H9 (cell line): Measurements from ENCODE around the gene PIAS3. TPM values are rescaled to one million over a fixed set of nuclear protein-coding genes. Genes with fewer than 3 reads are reported as not detected.

Experiments used
- DNase-seq: peaks from one replicate; pipeline ENCODE4 v3.0.0-alpha.2; 2017
- H2AFZ ChIP-seq: one replicate; pipeline ENCODE4 v1.6.1; 2013; ENCODE audit warnings: mild to moderate bottlenecking, low read length, control low read depth, moderate library complexity
- H2AK5ac ChIP-seq: 2 replicates; pipeline ENCODE4 v1.6.1; 2013; ENCODE audit warnings: low read length, control low read depth, mixed read lengths; ENCODE audit not compliant: insufficient read length
- H2BK120ac ChIP-seq: one replicate; pipeline ENCODE4 v1.6.1; 2013; ENCODE audit warnings: low read depth, mild to moderate bottlenecking, low read length, control low read depth, inconsistent platforms; ENCODE audit not compliant: poor library complexity, severe bottlenecking
- H2BK12ac ChIP-seq: 2 replicates; pipeline ENCODE4 v1.6.1; 2013; ENCODE audit warnings: low read length, control low read depth, mixed read lengths, low read depth; ENCODE audit not compliant: insufficient read length
- H2BK15ac ChIP-seq: 2 replicates; pipeline ENCODE4 v1.6.1; 2013; ENCODE audit warnings: low read depth, low read length, control low read depth
- H2BK20ac ChIP-seq: one replicate; pipeline ENCODE4 v1.6.1; 2013; ENCODE audit warnings: low read depth, mild to moderate bottlenecking, low read length, control low read depth, inconsistent platforms; ENCODE audit not compliant: poor library complexity, severe bottlenecking
- H2BK5ac ChIP-seq: 2 replicates; pipeline ENCODE4 v1.6.1; 2013; ENCODE audit warnings: low read length, control low read depth, mixed read lengths; ENCODE audit not compliant: insufficient read length
- H3K14ac ChIP-seq: 2 replicates; pipeline ENCODE4 v1.6.1; 2013; ENCODE audit warnings: low read length, control low read depth; ENCODE audit not compliant: insufficient read depth
- H3K18ac ChIP-seq: 2 replicates; pipeline ENCODE4 v1.6.1; 2013; ENCODE audit warnings: low read depth, mild to moderate bottlenecking, mixed read lengths, low read length, control low read depth; ENCODE audit not compliant: insufficient read length
- H3K23ac ChIP-seq: 2 replicates; pipeline ENCODE4 v1.6.1; 2013; ENCODE audit warnings: low read length, control low read depth, mixed read lengths, low read depth; ENCODE audit not compliant: insufficient read length
- H3K23me2 ChIP-seq: 2 replicates; pipeline ENCODE4 v1.6.1; 2013; ENCODE audit warnings: low read depth, mild to moderate bottlenecking, mixed read lengths, low read length, control low read depth; ENCODE audit not compliant: insufficient read length, poor library complexity, severe bottlenecking
- H3K27ac ChIP-seq: 2 replicates; pipeline ENCODE4 v1.5.1; 2013; ENCODE audit warnings: low read length, control low read depth, mixed read lengths, low read depth; ENCODE audit not compliant: insufficient read length
- H3K27me3 ChIP-seq: 2 replicates; pipeline ENCODE4 v1.6.1; 2013; ENCODE audit warnings: low read length, control low read depth, inconsistent platforms; ENCODE audit not compliant: insufficient read depth
- H3K4ac ChIP-seq: 2 replicates; pipeline ENCODE4 v1.6.1; 2013; ENCODE audit warnings: low read depth, mild to moderate bottlenecking, control low read depth, inconsistent platforms, low read length, moderate library complexity
- H3K4me1 ChIP-seq: 2 replicates; pipeline ENCODE4 v1.6.1; 2013; ENCODE audit warnings: low read length, control low read depth, inconsistent platforms; ENCODE audit not compliant: insufficient read depth
- H3K4me2 ChIP-seq: 2 replicates; pipeline ENCODE4 v1.6.1; 2013; ENCODE audit warnings: low read length, control low read depth, mixed read lengths; ENCODE audit not compliant: insufficient read length, insufficient read depth
- H3K56ac ChIP-seq: 2 replicates; pipeline ENCODE4 v1.6.1; 2013; ENCODE audit warnings: low read depth, mild to moderate bottlenecking, mixed read lengths, low read length, control low read depth; ENCODE audit not compliant: insufficient read length
- H3K79me1 ChIP-seq: 2 replicates; pipeline ENCODE4 v1.6.1; 2013; ENCODE audit warnings: low read depth, mild to moderate bottlenecking, moderate library complexity, low read length, control low read depth, inconsistent platforms; ENCODE audit not compliant: insufficient read depth, poor library complexity, severe bottlenecking
- H3K79me2 ChIP-seq: 2 replicates; pipeline ENCODE4 v1.6.1; 2013; ENCODE audit warnings: low read length, control low read depth, inconsistent platforms; ENCODE audit not compliant: insufficient read depth
- H3K9ac ChIP-seq: 2 replicates; pipeline ENCODE4 v1.6.1; 2013; ENCODE audit warnings: low read length, control low read depth, mixed read lengths; ENCODE audit not compliant: insufficient read length; ENCODE audit errors: extremely low read depth
- H3K9me3 ChIP-seq: one replicate; pipeline ENCODE4 v1.6.1; 2013; ENCODE audit warnings: low read depth, low read length, inconsistent platforms; ENCODE audit not compliant: control insufficient read depth
- H3T11ph ChIP-seq: one replicate; pipeline ENCODE4 v1.6.1; 2013; ENCODE audit warnings: mild to moderate bottlenecking, low read length, control low read depth, inconsistent platforms
- H4K20me1 ChIP-seq: one replicate; pipeline ENCODE4 v1.6.1; 2013; ENCODE audit not compliant: control insufficient read depth, insufficient read length, insufficient read depth
- H4K5ac ChIP-seq: 2 replicates; pipeline ENCODE4 v1.6.1; 2013; ENCODE audit warnings: low read depth, mild to moderate bottlenecking, mixed read lengths, low read length, control low read depth; ENCODE audit not compliant: insufficient read length
- H4K8ac ChIP-seq: replicated peaks from 2 replicates; pipeline ENCODE4 v1.6.1; 2013; ENCODE audit warnings: low read length, control low read depth, mixed read lengths, low read depth; ENCODE audit not compliant: insufficient read length
- H4K91ac ChIP-seq: 2 replicates; pipeline ENCODE4 v1.6.1; 2013; ENCODE audit warnings: low read depth, mild to moderate bottlenecking, moderate library complexity, mixed read lengths, low read length, control low read depth; ENCODE audit not compliant: insufficient read length
- H3K27ac Mint-ChIP-seq, 3 experiments: 2 replicates in 2 of 3; 3 replicates in 1 of 3; pipeline ENCODE4 v1.8.0; 2020 to 2021; ENCODE audit warnings: mixed read lengths in 3 of 3, mild to moderate bottlenecking in 1 of 3, moderate library complexity in 1 of 3
- H3K27me3 Mint-ChIP-seq: 2 replicates; pipeline ENCODE4 v1.8.0; 2021; ENCODE audit warnings: low read depth, mild to moderate bottlenecking, moderate library complexity, mixed read lengths
- H3K36me3 Mint-ChIP-seq, 3 experiments: 2 replicates in 2 of 3; 3 replicates in 1 of 3; pipeline ENCODE4 v1.8.0; 2020 to 2021; ENCODE audit warnings: low read depth in 3 of 3, mixed read lengths in 3 of 3; ENCODE audit not compliant: insufficient read depth in 1 of 3
- H3K4me1 Mint-ChIP-seq, 2 experiments: 2 replicates each; pipeline ENCODE4 v1.8.0; 2020; ENCODE audit warnings: mixed read lengths in 2 of 2
- H3K4me3 Mint-ChIP-seq, 2 experiments: 2 replicates in 1 of 2; 3 replicates in 1 of 2; pipeline ENCODE4 v1.8.0; 2020 to 2021; ENCODE audit warnings: mild to moderate bottlenecking in 2 of 2, mixed read lengths in 2 of 2, moderate library complexity in 1 of 2
- H3K9me3 Mint-ChIP-seq, 2 experiments: 2 replicates in 1 of 2; 3 replicates in 1 of 2; pipeline ENCODE4 v1.8.0; 2020; ENCODE audit warnings: mild to moderate bottlenecking in 2 of 2, mixed read lengths in 2 of 2, moderate library complexity in 1 of 2
- CTCF ChIP-seq: fragments of 200-600 bp; sonication (generic); conservative IDR thresholded peaks from 3 replicates; pipeline ENCODE4 v1.8.0; 2021; ENCODE audit warnings: antibody characterized with exemption, mild to moderate bottlenecking
- whole genome bisulfite sequencing: extraction: QIAGEN DNeasy Blood & Tissue Kit; methylation state at CpG from one replicate; pipeline ENCODE4 v1.1.7; 2013; ENCODE audit warnings: missing lambda C conversion rate, low lambda C conversion rate, mixed read lengths; ENCODE audit not compliant: insufficient read length; ENCODE audit errors: extremely low coverage; 5-methylcytosine and 5-hydroxymethylcytosine counted together
- total RNA-seq: library from RNA; stranded (reverse); gene quantifications from 2 replicates; pipeline ENCODE4 v1.2.1, GENCODE V29; 2021

Gene PIAS3
- total RNA-seq, 1 experiment from 2014 or later, result 33.9 TPM

DNA sequence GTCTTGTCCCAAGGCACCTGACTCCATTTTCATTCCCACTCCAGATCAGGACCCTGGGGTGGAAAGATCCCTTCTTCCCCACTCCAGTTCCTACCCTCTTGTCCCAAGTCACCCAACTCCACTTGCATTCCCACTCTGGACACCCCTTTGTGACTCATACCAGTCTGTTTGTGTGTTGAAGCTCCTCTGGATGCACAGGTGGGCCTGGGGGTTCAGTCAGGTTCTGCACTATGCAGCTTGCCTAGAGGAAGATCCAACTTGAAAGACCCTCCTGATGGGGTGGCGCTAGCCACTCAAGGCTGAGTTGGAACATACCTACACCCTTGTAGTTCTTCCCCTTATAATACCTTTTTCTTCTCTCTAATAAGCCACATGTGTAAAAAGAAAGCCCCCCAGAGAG lies 36.6 kb upstream of the PIAS3 start:
- Histone ChIP-seq H2BK12ac (no peak overlapping the region), H3K79me2 (no peaks in the 10 kb centered on the region), H3K23me2 (peaks cover 4% of the 10 kb centered on the region), H3K27ac (no peak overlapping the region), H2AFZ (no peak overlapping the region), H3K4ac (no peak overlapping the region), H3T11ph (no peak overlapping the region), H3K4me1 (no peaks in the 10 kb centered on the region), H3K4me2 (no peak overlapping the region), H2BK120ac (no peak overlapping the region), H3K56ac (no peak overlapping the region), H4K8ac (no peak overlapping the region), H3K27me3 (no peaks in the 10 kb centered on the region), H4K20me1 (no peaks in the 10 kb centered on the region), H2BK5ac (no peak overlapping the region), H3K9me3 (no peaks in the 10 kb centered on the region), H3K14ac (no peak overlapping the region), H4K5ac (no peak overlapping the region), H3K18ac (no peak overlapping the region), H3K9ac (no peak overlapping the region), H3K79me1 (no peaks in the 10 kb centered on the region), H3K23ac (no peak overlapping the region), H2BK15ac (no peak overlapping the region), H2BK20ac (no peak overlapping the region), H4K91ac (no peak overlapping the region), H2AK5ac (no peak overlapping the region)
- Mint-ChIP-seq H3K4me1 (peaks cover 7% of the 10 kb centered on the region in 2 experiments), H3K4me3 (no peak overlapping the region), H3K27ac (no peak overlapping the region), H3K9me3 (no peaks in the 10 kb centered on the region), H3K27me3 (peaks cover 20% of the 10 kb centered on the region), H3K36me3 (no peaks in the 10 kb centered on the region)
- TF ChIP-seq CTCF, result no peak
- no peak for DNase-seq
- WGBS, result no CpG with 5 or more reads among the region's 1 CpG
